Parathyroid adenoma (tissue), 2 donors: ENCODE data around the gene STARD4.

Experiments
- H2AFZ ChIP-seq: fragments of 300-600 bp; sonication (generic); one replicate; pipeline ENCODE4 v1.7.0; 2017; ENCODE audit warnings: antibody characterized with exemption, mild to moderate bottlenecking
- H3K27ac ChIP-seq: fragments of 300-600 bp; sonication (generic); one replicate; pipeline ENCODE4 v1.7.0; 2017
- H3K27me3 ChIP-seq: fragments of 300-600 bp; sonication (generic); one replicate; pipeline ENCODE4 v1.7.0; 2017; ENCODE audit warnings: low read length; ENCODE audit not compliant: control insufficient read depth, insufficient read depth
- H3K36me3 ChIP-seq: fragments of 300-600 bp; sonication (generic); one replicate; pipeline ENCODE4 v1.7.0; 2017; ENCODE audit warnings: low read length; ENCODE audit not compliant: control insufficient read depth, insufficient read depth
- H3K4me1 ChIP-seq: fragments of 300-600 bp; sonication (generic); one replicate; pipeline ENCODE4 v1.7.0; 2017; ENCODE audit warnings: control low read depth
- H3K4me2 ChIP-seq: fragments of 300-600 bp; sonication (generic); one replicate; pipeline ENCODE4 v1.7.0; 2017; ENCODE audit warnings: low read length
- H3K4me3 ChIP-seq: fragments of 300-600 bp; sonication (generic); one replicate; pipeline ENCODE4 v1.7.0; 2017; ENCODE audit warnings: low read depth, low read length
- H3K79me2 ChIP-seq: fragments of 300-600 bp; sonication (generic); one replicate; pipeline ENCODE4 v1.7.0; 2017; ENCODE audit warnings: control low read depth
- H3K9ac ChIP-seq: fragments of 300-600 bp; sonication (generic); one replicate; pipeline ENCODE4 v1.7.0; 2017; ENCODE audit warnings: mild to moderate bottlenecking
- H3K9me3 ChIP-seq: fragments of 300-600 bp; sonication (generic); one replicate; pipeline ENCODE4 v1.7.0; 2017; ENCODE audit warnings: low read length; ENCODE audit not compliant: control insufficient read depth
- CTCF ChIP-seq: fragments of 300-600 bp; sonication (generic); IDR thresholded peaks from one replicate; pipeline ENCODE4 v1.7.0; 2017; ENCODE audit warnings: antibody characterized with exemption, mild to moderate bottlenecking
- donor health status: primary hyperparathyroidism.

STARD4 gene

GRCh38 chr5:111472096-111472495, 40.2 kb downstream of the STARD4 start:
- TF ChIP-seq CTCF: no peak
- Histone ChIP-seq H3K36me3 (no peaks in the 10 kb centered on the region), H3K27me3 (no peaks in the 10 kb centered on the region), H3K9ac (no peak overlapping the region), H3K9me3 (no peaks in the 10 kb centered on the region), H3K4me2 (no peak overlapping the region), H3K4me3 (no peak overlapping the region), H3K4me1 (no peaks in the 10 kb centered on the region), H3K27ac (no peak overlapping the region), H3K79me2 (no peaks in the 10 kb centered on the region), H2AFZ (no peak overlapping the region)

- H3K79me2 ChIP-seq: no peaks in the 10 kb centered on the region
- H3K27me3 ChIP-seq: no peaks in the 10 kb centered on the region
- no peak overlapping the region for H3K27ac ChIP-seq
- no peaks in the 10 kb centered on the region for H3K9me3 ChIP-seq
- no peaks in the 10 kb centered on the region for H3K4me1 ChIP-seq
- TF ChIP-seq CTCF: no peak
- no peaks in the 10 kb centered on the region for H3K36me3 ChIP-seq
- no peak overlapping the region for H3K9ac ChIP-seq
- H3K4me2 ChIP-seq: no peak overlapping the region
- H2AFZ ChIP-seq: no peak overlapping the region
- H3K4me3 ChIP-seq: no peak overlapping the region
These were observed 42.4 kb downstream of the STARD4 start for GRCh38 chr5:111469903-111470302.

GRCh38 chr5:111469293-111469896, 42.9 kb downstream of the STARD4 start:
- Histone ChIP-seq H3K79me2 (no peaks in the 10 kb centered on the region), H3K9me3 (no peaks in the 10 kb centered on the region), H3K27ac (no peak overlapping the region), H2AFZ (no peak overlapping the region), H3K4me3 (no peak overlapping the region), H3K27me3 (no peaks in the 10 kb centered on the region), H3K4me1 (no peaks in the 10 kb centered on the region), H3K36me3 (no peaks in the 10 kb centered on the region), H3K4me2 (no peak overlapping the region), H3K9ac (no peak overlapping the region)
- no peak for TF ChIP-seq CTCF

- Histone ChIP-seq H3K79me2 (no peaks in the 10 kb centered on the region), H3K4me3 (no peak overlapping the region), H3K4me1 (no peaks in the 10 kb centered on the region), H3K9me3 (no peaks in the 10 kb centered on the region), H3K27ac (no peak overlapping the region), H3K9ac (no peak overlapping the region), H2AFZ (no peak overlapping the region), H3K4me2 (no peak overlapping the region), H3K27me3 (no peaks in the 10 kb centered on the region), H3K36me3 (no peaks in the 10 kb centered on the region)
- TF ChIP-seq CTCF: no peak
These were observed 49.0 kb downstream of the STARD4 start for GRCh38 chr5:111463311-111463710.

GRCh38 chr5:111461934-111462333, 50.4 kb downstream of the STARD4 start:
- no peak overlapping the region for H3K27ac ChIP-seq
- no peaks in the 10 kb centered on the region for H3K4me1 ChIP-seq
- H3K4me2 ChIP-seq: no peak overlapping the region
- no peaks in the 10 kb centered on the region for H3K36me3 ChIP-seq
- no peaks in the 10 kb centered on the region for H3K9me3 ChIP-seq
- no peaks in the 10 kb centered on the region for H3K79me2 ChIP-seq
- no peak overlapping the region for H3K9ac ChIP-seq
- no peak overlapping the region for H2AFZ ChIP-seq
- H3K4me3 ChIP-seq: no peak overlapping the region
- no peak for TF ChIP-seq CTCF
- H3K27me3 ChIP-seq: no peaks in the 10 kb centered on the region
